Measurements from ENCODE around the gene PXK. TPM values are rescaled to one million over a fixed set of nuclear protein-coding genes. Genes with fewer than 3 reads are reported as not detected.

Gene PXK
- polyA plus RNA-seq, 1 donor (not counting 4 experiments of a cell fraction or from before 2014, with no cell fraction given) = 12.2 TPM

- dilution Hi-C loops (cut with MboI; ENCODE audit: extremely low pct_ligation_motif_present, low sequenced_read_pairs) = no loop called here
- H3K79me2 ChIP-seq (ENCODE audit: control insufficient read depth, insufficient read depth, low read length) = no peaks in the 10 kb centered on the region
- no peak overlapping the region for H3K4me3 ChIP-seq (ENCODE audit: control insufficient read depth in 2 of 3, extremely low read depth in 1 of 3, insufficient read depth in 2 of 3, low read depth in 1 of 3, low read length in 3 of 3)
- no peaks in the 10 kb centered on the region for H3K27me3 ChIP-seq (ENCODE audit: control insufficient read depth, extremely low read depth, insufficient read depth, low read length)
- TF ChIP-seq CTCF (optimal IDR thresholded peaks at IDR 0.05 in 1 of 3, IDR thresholded peaks at IDR 0.05 in 1 of 3, conservative IDR thresholded peaks at IDR 0.05 in 1 of 3; ENCODE audit: extremely low read depth in 1 of 3, insufficient read depth in 2 of 3, low read length in 3 of 3) (no peak), EZH2 (IDR thresholded peaks at IDR 0.05; ENCODE audit: low read length) (no peak)
- H4K20me1 ChIP-seq (ENCODE audit: control insufficient read depth, extremely low read depth, insufficient read depth, low read length) = no peaks in the 10 kb centered on the region
- FAIRE-seq (peak; percentile 17), DNase-seq (ENCODE audit: low read depth, low spot score) (no peak)
- H3K9me3 ChIP-seq (ENCODE audit: control insufficient read depth, low read depth, low read length) = no peaks in the 10 kb centered on the region
- no peaks in the 10 kb centered on the region for H3K9me1 ChIP-seq (ENCODE audit: control insufficient read depth, extremely low read depth, insufficient read depth, low read length)
- peaks cover 10% of the 10 kb centered on the region for H3K4me1 ChIP-seq (ENCODE audit: control insufficient read depth, extremely low read depth, insufficient read depth, low read length)
- no peak overlapping the region for H3K9ac ChIP-seq (ENCODE audit: control insufficient read depth, extremely low read depth, insufficient read depth, low read length)
- H2AFZ ChIP-seq (ENCODE audit: control insufficient read depth, low read length) = no peak overlapping the region
- H3K4me2 ChIP-seq (ENCODE audit: control insufficient read depth, extremely low read depth, insufficient read depth, low read depth, low read length) = peak overlapping the region; percentile 20
- no peak overlapping the region for H3K27ac ChIP-seq (ENCODE audit: control insufficient read depth, insufficient read depth, low read length)
- H3K36me3 ChIP-seq (ENCODE audit: control insufficient read depth in 2 of 2, extremely low read depth in 1 of 2, insufficient read depth in 2 of 2, low read length in 2 of 2) = peaks cover 0 to 3% of the 10 kb centered on the region in 2 experiments
Observed at GRCh38 chr3:58296843-58297242, 35.8 kb upstream of the PXK start.

GRCh38 chr3:58298190-58298589 lies 34.5 kb upstream of the PXK start:
- Histone ChIP-seq H2AFZ (ENCODE audit: control insufficient read depth, low read length) (no peak overlapping the region), H3K9me3 (ENCODE audit: control insufficient read depth, low read depth, low read length) (no peaks in the 10 kb centered on the region), H3K4me2 (ENCODE audit: control insufficient read depth, extremely low read depth, insufficient read depth, low read depth, low read length) (no peak overlapping the region), H3K27me3 (ENCODE audit: control insufficient read depth, extremely low read depth, insufficient read depth, low read length) (no peaks in the 10 kb centered on the region), H3K9ac (ENCODE audit: control insufficient read depth, extremely low read depth, insufficient read depth, low read length) (no peak overlapping the region), H3K9me1 (ENCODE audit: control insufficient read depth, extremely low read depth, insufficient read depth, low read length) (no peaks in the 10 kb centered on the region), H4K20me1 (ENCODE audit: control insufficient read depth, extremely low read depth, insufficient read depth, low read length) (no peaks in the 10 kb centered on the region), H3K4me1 (ENCODE audit: control insufficient read depth, extremely low read depth, insufficient read depth, low read length) (peaks cover 10% of the 10 kb centered on the region), H3K36me3 (ENCODE audit: control insufficient read depth in 2 of 2, extremely low read depth in 1 of 2, insufficient read depth in 2 of 2, low read length in 2 of 2) (peaks cover 0 to 3% of the 10 kb centered on the region in 2 experiments), H3K79me2 (ENCODE audit: control insufficient read depth, insufficient read depth, low read length) (no peaks in the 10 kb centered on the region), H3K4me3 (ENCODE audit: control insufficient read depth in 2 of 3, extremely low read depth in 1 of 3, insufficient read depth in 2 of 3, low read depth in 1 of 3, low read length in 3 of 3) (no peak overlapping the region), H3K27ac (ENCODE audit: control insufficient read depth, insufficient read depth, low read length) (no peak overlapping the region)
- DNase-seq (ENCODE audit: low read depth, low spot score) = no peak
- no peak for FAIRE-seq
- dilution Hi-C loops (cut with MboI; ENCODE audit: extremely low pct_ligation_motif_present, low sequenced_read_pairs) = no loop called here
- no peak for TF ChIP-seq CTCF (optimal IDR thresholded peaks at IDR 0.05 in 1 of 3, IDR thresholded peaks at IDR 0.05 in 1 of 3, conservative IDR thresholded peaks at IDR 0.05 in 1 of 3; ENCODE audit: extremely low read depth in 1 of 3, insufficient read depth in 2 of 3, low read length in 3 of 3)
- TF ChIP-seq EZH2 (IDR thresholded peaks at IDR 0.05; ENCODE audit: low read length) = no peak

Measured in keratinocyte (primary cell).